ENCODE measurements around the gene RGS14.
"Not testable (repeated sequence)": the region's sequence is repeated elsewhere in the genome, so short reads cannot be mapped to it uniquely, and the experiment has no call there.

RGS14 gene

DNA sequence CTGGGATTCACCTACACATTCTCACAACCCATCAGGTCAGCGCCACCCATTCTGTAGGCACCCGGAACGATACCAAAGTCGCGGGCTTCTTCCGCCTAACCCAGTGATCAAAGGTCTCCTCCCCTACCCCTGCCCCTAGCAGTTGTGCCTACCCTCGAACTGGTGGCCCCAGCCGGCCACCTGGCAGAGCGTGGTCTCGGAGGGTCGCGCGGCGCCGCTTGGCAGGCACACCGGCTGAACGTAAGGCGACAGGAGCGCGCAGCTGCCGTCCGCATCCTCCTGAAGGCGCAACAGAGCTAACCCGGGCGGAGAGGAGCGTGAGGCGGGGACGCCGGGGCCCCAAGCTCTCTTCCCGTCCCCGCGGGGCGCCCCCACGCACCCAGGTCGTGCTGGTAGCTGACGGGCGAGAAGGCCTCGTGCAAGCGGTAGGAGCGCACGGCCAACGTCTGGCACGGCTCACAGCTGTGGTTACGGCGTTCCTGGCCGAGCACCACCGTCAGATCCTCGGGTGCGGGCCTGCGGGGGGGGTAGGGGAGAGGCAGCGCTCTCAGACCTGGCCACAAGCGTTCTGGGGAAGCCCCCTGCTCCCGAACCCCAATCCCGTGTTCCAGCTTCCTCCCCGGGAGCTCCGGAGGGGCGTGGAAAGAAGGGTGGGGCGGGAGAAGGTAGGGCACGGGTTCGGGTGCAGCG is 45.5 kb downstream of the RGS14 start:
- peak; percentile 66 for DNase-seq

DNA sequence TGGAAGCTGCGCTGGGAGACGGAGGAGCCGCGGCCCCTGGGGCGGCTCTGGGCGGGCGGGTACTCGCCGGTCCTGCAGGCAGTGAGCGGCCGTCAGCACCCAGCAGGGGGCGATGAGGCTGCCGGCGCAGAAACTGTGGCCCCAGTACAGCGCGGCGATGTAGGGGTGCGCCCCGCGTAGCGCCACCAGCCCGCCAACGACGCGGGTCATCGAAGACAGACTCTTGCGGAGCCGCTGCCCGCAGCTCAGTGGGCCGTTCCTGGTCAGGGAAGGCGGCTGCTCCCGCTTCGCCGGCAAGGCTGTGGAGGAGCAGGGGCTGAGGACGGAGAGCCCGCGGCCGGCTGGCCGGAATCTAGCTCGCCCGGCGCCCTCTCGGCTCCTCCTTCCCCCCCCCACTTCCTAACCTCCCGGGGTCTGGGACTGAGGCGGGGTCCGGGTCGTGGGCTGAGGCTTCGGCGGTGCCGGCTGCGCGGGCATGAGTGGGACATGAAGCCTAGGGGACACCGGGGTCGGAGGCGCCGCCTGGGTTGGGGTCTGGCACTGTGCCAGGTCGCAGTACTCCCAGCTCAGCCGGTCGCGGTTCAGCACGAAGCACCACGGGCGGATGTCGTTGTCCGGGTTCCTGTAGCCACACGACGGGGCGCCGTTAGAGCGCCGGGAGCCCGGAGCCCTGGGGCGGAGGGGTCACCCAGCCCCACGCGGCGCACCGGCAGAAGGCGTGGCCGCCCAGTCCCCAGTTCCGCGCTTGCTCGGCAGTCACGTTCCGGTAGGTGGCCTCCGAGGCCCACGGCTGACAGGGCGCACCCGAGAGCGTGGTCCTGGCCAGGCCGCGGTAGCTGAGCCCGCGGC is 46.3 kb downstream of the RGS14 start:
- DNase-seq, result peak; percentile 94

DNA sequence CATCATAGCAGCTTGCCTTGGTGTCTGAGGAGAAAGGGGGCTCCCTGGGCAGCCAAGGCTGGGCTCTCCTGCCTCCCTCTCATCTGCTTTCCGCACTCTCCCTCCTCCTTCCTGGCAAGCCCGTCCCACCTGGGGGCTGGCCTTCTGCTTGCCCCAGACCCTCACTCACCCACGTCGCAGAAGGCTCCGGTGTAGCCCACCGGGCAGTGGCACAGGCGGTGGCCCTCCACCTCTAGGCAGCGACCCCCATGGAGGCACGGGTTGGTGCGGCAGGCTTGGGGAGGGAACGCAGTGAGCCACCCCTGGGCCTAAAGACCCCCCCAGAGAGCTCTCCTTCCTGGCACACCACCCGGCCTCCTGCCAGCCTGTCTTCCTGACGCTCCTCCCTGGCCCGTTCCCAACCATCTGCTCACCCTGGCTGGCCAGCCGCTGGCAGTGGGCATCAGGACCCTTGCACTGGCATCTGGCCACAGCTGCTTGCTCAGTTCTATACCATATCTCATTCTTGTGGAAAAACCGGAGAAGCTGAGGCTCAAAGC is 47.0 kb downstream of the RGS14 start:
- no peak for DNase-seq

- no peak for DNase-seq
Measured at GRCh38 chr5:177405312-177405711, 47.6 kb downstream of the RGS14 start.

DNA sequence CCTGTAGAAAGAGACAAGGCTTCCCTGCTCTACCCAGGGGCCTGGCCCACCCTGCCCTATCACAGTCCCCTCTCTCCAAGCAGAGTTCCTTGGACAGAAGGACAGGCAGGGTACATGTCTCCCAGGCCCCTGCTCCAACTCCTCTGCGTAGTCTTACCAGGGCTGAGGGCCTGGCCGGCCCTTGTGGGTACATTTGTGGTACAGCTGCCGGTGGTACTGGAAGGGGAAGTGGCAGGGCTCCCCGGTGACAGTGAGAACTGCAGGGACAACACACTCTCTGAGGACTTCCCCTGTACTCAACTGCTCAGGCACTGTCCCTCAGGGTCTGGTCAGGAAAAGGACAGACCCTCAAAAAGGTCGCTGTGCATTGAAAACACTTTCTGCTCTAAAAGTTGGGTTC is 48.1 kb downstream of the RGS14 start:
- DNase-seq, result no peak

GRCh38 chr5:177409043-177409801 is 51.5 kb downstream of the RGS14 start, which contains the start of gene F12:
Gene F12, minus strand, starts transcription at chr5:177409564. Its CDS starts 37 bp downstream, at chr5:177409527.
- no peak for DNase-seq

DNA sequence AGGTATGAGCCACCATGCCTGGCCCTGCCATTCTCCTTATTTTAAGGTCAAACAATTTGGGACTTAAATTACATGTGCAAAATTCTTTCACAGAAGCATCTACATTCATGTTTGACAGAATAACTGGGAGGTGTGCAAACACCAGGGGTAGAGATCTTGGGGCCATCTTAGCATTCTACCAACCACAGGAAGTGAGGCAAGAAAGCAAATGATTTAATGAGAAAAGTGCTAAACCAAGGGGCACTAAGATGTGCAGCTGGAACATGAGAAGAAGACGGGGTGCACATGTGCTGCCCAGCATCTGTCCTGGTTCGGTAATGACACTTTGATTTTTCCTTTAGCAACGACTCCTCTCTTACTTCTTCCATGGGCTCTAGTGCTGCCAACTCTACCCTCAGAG is 52.9 kb downstream of the RGS14 start:
- DNase-seq, result no peak

DNA sequence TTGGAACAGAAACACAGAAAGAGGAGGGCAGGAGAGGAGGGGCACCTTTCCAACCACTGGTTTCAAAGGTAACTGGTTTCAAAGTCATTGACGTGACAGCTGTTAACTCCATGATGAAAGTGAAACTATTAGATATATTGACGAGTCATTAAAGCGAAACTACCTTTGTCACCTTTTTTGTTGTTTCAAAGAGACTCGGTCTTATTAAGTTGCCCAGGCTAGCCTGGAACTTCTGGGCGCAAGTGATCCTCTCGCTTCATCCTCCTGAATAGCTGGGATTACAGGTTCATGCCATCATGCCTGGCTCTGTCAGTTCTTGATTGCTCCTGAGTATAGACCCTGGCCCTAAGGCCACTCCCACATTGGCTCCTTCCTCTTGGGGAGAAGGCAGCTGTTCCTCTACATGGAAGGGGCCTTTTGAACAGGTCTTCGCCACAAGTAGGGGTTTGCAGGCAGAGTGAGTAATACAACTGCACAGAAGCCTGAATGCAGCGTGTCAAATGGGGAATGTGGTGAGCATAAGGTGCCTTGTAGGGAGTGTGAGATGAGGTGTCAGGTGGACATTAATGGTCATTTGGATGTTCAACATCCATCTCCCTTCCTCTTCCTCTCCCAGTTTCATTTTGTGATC is 55.0 kb downstream of the RGS14 start:
- no peak for DNase-seq

DNA sequence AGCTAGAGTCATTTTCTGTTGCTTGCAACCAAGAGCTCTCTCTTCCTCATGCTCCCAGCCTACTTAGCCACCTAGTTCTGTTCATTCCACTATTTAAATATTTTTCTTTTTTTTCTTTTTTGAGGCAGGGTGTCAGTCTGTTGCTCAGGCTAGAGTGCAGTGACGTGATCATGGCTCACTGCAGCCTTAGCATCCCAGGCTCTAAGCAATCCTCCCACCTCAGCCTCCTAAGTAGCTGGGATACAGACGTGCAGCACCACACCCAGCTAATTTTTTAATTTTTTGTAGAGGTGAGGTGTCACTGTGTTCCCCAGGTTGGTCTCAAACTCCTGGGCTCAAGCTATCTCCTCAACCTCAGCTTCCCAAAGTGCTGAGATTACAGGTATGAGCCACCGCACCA is 56.8 kb downstream of the RGS14 start:
- no peak for DNase-seq

GRCh38 chr5:177417081-177417480 is 59.4 kb downstream of the RGS14 start:
- DNase-seq, result not testable (repeated sequence)

- DNase-seq, result no peak
Measured at GRCh38 chr5:177419046-177419445, 61.3 kb downstream of the RGS14 start.

DNA sequence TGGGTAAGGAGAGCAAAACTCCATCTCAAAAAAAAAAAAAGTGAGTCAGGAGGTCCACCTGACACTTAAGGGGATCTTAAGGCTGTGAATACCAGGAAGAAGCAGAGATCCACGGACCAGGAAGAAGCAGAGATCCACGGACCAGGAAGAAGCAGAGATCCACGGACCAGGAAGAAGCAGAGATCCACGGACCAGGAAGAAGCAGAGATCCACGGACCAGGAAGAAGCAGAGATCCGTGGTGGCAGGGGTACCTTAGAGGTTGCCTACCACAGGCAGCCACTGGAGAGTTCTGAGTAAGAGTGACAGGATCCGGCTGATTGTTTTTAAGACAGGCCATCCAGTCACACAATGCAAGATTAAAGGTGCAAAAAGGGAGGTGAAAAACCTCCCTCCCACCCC is 62.7 kb downstream of the RGS14 start:
- not testable (repeated sequence) for DNase-seq

DNA sequence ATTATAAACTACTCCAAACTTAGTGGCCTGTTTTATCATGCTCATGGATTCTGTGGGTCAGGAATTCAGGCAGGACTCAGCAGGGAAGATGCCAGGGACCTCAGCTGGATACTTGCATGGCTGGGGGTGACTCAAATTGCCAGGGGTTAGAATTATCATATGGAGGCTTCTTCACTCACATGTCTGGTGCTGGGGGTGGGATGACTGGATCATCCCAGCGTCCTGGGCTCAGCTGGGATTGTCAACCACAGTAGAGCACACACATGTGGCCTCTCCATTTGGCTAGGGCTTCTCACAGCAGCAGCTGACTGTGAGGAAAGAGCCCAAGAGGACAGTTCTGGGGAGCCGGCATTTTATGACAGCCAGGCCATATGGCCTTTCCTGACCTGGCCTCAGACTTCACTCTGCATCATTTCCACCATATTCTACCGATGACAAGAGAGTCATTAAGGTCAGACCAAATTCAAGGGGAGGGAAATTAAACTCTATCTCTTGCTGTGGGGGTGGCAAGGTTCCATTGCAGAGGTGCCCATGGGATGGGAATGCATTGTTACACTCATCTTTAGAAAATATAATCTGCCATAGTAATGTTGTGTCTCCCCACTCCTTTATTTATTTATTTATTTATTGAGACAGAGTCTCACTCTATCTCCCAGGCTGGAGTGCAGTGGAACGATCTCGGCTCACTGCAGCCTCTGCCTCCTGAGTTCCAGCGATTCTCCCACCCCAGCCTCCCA is 63.5 kb downstream of the RGS14 start:
- no peak for DNase-seq

Data from right kidney (tissue), 1 donor.